ENCODE measurements around the gene UNC13C.

Gene UNC13C

GRCh38 chr15:54577476-54578250, 599.4 kb downstream of the UNC13C start:
- DNase-seq = peak; percentile 47

- DNase-seq = no peak
These were observed 601.6 kb downstream of the UNC13C start for GRCh38 chr15:54579855-54580254.

- DNase-seq = no peak
These were observed 602.4 kb downstream of the UNC13C start for GRCh38 chr15:54580643-54581042.

- DNase-seq = no peak
These were observed 604.8 kb downstream of the UNC13C start for GRCh38 chr15:54582863-54583643.

GRCh38 chr15:54585063-54585462, 606.8 kb downstream of the UNC13C start:
- no peak for DNase-seq

GRCh38 chr15:54594115-54594514, 615.9 kb downstream of the UNC13C start:
- no peak for DNase-seq

- DNase-seq = no peak
These were observed 621.1 kb downstream of the UNC13C start for GRCh38 chr15:54599386-54599785.

GRCh38 chr15:54605043-54605442, 626.8 kb downstream of the UNC13C start:
- DNase-seq = no peak

- no peak for DNase-seq
These were observed 627.3 kb downstream of the UNC13C start for GRCh38 chr15:54605556-54605955.

GRCh38 chr15:54608876-54609835, 630.9 kb downstream of the UNC13C start:
- DNase-seq = no peak

- no peak for DNase-seq
These were observed 639.9 kb downstream of the UNC13C start for GRCh38 chr15:54618120-54618519.

GRCh38 chr15:54619180-54619579, 640.9 kb downstream of the UNC13C start:
- no peak for DNase-seq

- DNase-seq = no peak
These were observed 642.7 kb downstream of the UNC13C start for GRCh38 chr15:54620916-54621315.

GRCh38 chr15:54636147-54636546, 657.9 kb downstream of the UNC13C start:
- no peak for DNase-seq

GRCh38 chr15:54638666-54639065, 660.4 kb downstream of the UNC13C start:
- no peak for DNase-seq

GRCh38 chr15:54640873-54641272, 662.6 kb downstream of the UNC13C start:
- DNase-seq = no peak

- no peak for DNase-seq
These were observed 666.6 kb downstream of the UNC13C start for GRCh38 chr15:54644796-54645195.

- DNase-seq = no peak
These were observed 681.4 kb downstream of the UNC13C start for GRCh38 chr15:54659646-54660045.

GRCh38 chr15:54660356-54660755, 682.1 kb downstream of the UNC13C start:
- no peak for DNase-seq

- DNase-seq = no peak
These were observed 697.0 kb downstream of the UNC13C start for GRCh38 chr15:54675241-54675640.

GRCh38 chr15:54681584-54681983, 703.3 kb downstream of the UNC13C start:
- no peak for DNase-seq

All from right forelimb (tissue), 1 donor.